ENCODE measurements around the gene SP2. TPM values are rescaled to one million over a fixed set of nuclear protein-coding genes. Genes with fewer than 3 reads are reported as not detected.

Gene SP2
- total RNA-seq, 2 experiments from 2014 or later = 18.1 to 18.8 TPM

DNA sequence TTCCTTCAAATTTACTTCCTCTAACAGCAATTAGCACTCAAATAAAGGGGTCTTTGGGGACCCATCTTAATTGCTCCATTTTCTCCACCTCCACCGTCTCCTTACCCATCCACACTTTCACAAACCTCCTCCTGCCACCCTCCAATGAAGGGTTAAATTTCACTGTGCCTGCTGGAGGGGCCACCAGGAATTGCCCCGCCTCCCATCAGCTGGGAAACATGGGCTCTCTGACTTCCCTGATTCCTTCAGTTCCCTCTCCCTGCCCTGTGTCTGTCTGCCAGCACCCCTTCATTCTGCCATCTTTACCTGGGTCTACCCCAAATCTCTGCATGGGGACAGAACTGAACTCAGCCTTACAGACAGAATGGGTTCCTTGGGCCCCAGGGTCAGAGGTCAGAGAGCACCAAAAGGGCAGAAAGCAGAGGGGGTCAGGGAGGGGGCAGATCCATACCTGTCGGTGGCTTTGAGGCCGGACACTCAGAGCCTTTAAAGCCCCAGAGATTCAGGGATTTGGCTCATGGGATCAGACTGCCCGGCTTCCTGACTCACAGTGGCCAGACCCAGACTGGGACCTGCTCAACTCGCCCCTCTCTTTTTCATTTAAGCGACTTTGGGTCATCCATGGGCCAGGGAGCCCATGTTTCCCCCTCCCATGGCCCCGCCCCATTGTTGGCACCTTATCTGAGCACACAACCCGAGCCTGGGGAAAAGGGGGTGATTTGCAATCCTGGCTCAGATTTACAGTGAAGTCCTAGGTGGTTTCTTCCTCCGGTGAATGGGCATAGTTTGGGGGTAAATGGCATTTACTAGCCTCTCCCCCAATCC lies 17.6 kb upstream of the SP2 start:
- Mint-ChIP-seq H3K4me1 (peaks cover 5% of the 10 kb centered on the region), H3K4me3 (no peak overlapping the region), H3K27me3 (peaks cover 22% of the 10 kb centered on the region), H3K36me3 (no peaks in the 10 kb centered on the region), H3K27ac (no peak overlapping the region), H3K9me3 (no peaks in the 10 kb centered on the region)
- DNase-seq = no peak

DNA sequence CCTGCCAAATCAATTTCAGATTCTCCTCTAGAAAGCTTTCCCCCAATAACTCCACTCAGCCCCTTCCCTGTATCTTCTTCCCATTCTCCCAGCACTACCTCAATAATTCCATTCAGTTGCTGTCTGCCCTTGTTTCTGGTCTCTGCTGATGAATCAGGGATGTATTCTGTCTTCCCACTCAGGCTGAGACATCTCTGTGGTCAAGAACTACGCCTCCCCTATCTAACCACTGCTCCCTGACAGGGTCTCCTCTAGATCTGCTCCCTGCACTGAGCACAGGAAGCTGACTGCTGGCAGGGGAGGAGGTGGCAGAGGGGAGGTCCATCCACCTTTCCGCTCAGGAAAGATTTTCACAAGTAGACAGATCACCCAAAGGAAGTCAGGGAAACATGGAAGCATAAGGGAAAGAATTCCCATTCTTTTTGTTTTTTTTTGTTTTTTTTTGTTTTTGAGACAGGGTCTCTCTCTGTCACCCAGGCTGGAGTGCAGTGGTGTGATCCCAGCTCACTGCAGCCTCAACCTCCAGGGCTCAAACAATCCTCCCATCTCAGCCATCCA lies 16.9 kb upstream of the SP2 start:
- Mint-ChIP-seq H3K36me3 (no peaks in the 10 kb centered on the region), H3K27me3 (peaks cover 15% of the 10 kb centered on the region), H3K27ac (no peak overlapping the region), H3K9me3 (no peaks in the 10 kb centered on the region), H3K4me1 (peaks cover 8% of the 10 kb centered on the region), H3K4me3 (no peak overlapping the region)
- no peak for DNase-seq

DNA sequence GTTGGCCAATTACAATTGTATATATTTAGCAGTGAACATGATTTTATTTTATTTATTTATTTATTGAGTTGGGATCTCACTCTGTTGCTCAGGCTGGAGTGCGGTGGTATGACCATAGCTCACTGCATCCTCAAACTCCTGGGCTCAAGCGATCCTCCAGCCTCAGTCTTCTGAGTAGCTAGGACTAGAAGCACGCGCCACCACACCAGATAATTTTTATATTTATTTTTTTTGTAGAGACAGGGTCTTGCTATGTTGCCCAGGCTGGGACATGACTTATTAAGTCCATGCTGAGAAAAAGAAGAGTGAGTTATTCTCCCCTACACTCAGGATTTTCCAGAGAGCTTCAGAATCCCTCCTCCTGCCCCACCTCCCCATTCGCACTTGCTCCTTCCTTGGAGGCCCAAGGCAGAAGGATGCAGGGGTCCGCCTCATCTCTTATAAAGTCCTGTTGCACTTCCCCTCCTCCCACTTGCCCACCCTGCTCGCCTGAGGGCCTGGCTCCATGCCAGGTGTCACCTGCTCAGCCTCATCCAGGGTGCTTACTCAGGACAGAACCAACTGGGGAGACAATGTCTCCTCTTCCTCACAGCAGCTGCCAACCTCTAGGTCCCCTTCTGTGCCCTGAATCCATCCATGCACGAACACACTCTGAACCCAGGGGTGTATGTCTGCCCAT lies 16.1 kb upstream of the SP2 start:
- peaks cover 7% of the 10 kb centered on the region for H3K27me3 Mint-ChIP-seq
- DNase-seq = no peak
- peaks cover 13% of the 10 kb centered on the region for H3K4me1 Mint-ChIP-seq
- no peak overlapping the region for H3K27ac Mint-ChIP-seq
- no peak overlapping the region for H3K4me3 Mint-ChIP-seq
- no peaks in the 10 kb centered on the region for H3K36me3 Mint-ChIP-seq
- no peaks in the 10 kb centered on the region for H3K9me3 Mint-ChIP-seq

GRCh38 chr17:47882247-47882646 lies 13.8 kb upstream of the SP2 start:
- Mint-ChIP-seq H3K36me3 (no peaks in the 10 kb centered on the region), H3K9me3 (no peaks in the 10 kb centered on the region), H3K27ac (no peak overlapping the region), H3K4me1 (peaks cover 23% of the 10 kb centered on the region), H3K4me3 (no peak overlapping the region), H3K27me3 (no peaks in the 10 kb centered on the region)
- DNase-seq = no peak

DNA sequence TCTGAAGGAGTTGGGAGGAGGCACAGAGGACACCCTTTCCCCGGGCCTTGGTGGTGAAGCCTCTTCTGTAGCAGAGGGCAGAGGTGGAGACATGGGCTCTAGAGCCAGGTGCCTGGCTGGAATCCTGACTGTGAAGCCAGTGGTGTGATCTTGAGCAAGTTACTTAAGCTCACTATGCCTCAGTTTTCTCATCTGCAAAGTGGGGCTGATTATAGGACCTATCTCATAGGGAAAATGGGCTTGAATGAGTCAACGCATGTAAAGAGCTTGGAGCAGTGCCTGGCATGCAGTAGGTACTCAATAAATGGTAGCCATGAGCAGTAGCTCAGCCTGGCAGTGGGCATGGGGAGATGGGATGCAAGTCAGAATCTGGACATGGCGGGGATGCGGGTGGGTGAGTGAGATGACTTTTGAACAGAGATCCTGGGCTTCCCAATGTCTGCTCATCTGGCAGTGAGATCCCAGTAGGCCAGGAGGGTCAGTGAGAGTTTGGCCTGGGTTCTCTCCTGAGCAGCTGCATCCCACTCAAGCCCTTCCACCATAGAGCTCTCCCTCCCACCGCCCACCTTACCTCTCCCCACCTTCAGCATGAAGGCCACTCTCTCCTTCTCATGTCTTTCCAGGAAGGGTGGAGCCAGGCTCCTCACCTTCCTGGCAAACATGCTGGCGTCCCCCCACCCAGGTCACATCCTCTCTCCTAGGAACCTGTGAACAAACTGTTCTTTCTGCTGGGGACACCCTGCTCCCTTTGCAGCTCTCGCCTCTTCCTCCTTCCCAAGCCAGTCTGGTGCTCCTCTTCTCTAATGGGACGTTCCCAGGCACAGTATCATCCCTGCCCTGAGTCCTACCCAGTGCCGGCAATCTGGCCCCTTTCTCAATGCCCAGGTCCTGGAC lies 13.1 kb upstream of the SP2 start:
- no peaks in the 10 kb centered on the region for H3K27me3 Mint-ChIP-seq
- H3K9me3 Mint-ChIP-seq = no peaks in the 10 kb centered on the region
- H3K4me3 Mint-ChIP-seq = no peak overlapping the region
- no peak overlapping the region for H3K27ac Mint-ChIP-seq
- DNase-seq = no peak
- no peaks in the 10 kb centered on the region for H3K36me3 Mint-ChIP-seq
- peaks cover 23% of the 10 kb centered on the region for H3K4me1 Mint-ChIP-seq

DNA sequence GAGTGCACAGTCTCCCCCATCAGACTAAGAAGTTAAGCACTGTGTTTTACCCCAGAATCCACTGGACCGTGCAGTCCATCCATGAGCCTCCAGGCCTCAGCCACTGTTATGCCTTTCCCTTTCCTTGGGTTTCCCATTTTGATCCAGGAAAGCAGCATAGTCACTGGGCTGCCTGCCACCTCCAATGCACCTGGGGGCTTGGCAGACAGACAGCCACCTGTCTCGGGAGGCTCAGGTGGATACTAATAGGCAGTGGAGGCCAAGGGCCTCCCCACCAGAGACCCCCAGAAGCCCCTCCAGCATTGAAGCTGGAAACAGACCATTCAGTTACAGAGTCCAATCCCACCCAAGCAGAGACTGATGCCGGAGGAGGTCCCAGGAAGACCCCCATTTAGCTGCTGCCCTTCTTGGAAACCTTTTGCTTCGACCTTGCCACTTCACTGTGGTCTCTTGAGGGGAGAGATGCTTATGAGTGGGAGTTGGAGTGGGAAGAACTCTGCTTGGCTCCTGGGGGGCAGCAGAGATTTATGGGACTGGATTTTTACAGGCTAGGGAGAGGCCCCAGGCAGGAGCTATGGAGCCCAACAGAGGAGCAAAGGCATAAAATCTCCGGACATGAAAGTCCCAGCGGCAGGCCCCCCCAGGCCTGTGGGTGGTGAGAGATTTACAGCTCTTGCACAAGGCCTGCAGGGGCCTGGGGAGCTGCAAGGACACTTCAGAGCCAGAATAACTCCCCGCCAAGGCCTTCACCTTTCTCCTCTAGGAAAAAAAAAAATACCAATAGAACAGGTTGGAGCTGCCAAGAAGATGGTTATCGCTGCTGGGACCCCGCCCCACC lies 12.2 kb upstream of the SP2 start:
- no peaks in the 10 kb centered on the region for H3K27me3 Mint-ChIP-seq
- no peak overlapping the region for H3K4me3 Mint-ChIP-seq
- H3K9me3 Mint-ChIP-seq = no peaks in the 10 kb centered on the region
- H3K36me3 Mint-ChIP-seq = no peaks in the 10 kb centered on the region
- no peak for DNase-seq
- H3K4me1 Mint-ChIP-seq = peaks cover 23% of the 10 kb centered on the region
- no peak overlapping the region for H3K27ac Mint-ChIP-seq

DNA sequence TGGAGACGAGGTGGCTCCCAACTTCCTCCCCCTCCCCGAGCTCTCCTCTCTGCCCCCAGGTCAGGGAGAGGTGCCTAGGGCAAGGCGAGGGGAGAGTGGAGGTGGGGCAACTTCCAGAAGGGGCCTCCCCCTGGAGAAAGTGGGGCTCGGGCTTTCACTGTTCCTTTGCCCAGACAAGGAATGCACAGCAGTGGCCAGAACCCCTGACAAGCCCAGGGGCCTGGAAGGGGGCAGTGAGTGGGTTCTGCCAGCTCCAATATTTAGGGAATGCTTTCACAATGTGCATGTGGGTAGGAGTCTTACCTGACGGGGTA lies 11.7 kb upstream of the SP2 start:
- no peak overlapping the region for H3K27ac Mint-ChIP-seq
- peaks cover 20% of the 10 kb centered on the region for H3K4me1 Mint-ChIP-seq
- no peaks in the 10 kb centered on the region for H3K27me3 Mint-ChIP-seq
- H3K9me3 Mint-ChIP-seq = no peaks in the 10 kb centered on the region
- no peak for DNase-seq
- H3K36me3 Mint-ChIP-seq = no peaks in the 10 kb centered on the region
- no peak overlapping the region for H3K4me3 Mint-ChIP-seq

- no peak for DNase-seq
- H3K4me1 Mint-ChIP-seq = peaks cover 20% of the 10 kb centered on the region
- H3K27ac Mint-ChIP-seq = no peak overlapping the region
- peaks cover 1% of the 10 kb centered on the region for H3K36me3 Mint-ChIP-seq
- H3K4me3 Mint-ChIP-seq = no peak overlapping the region
- no peaks in the 10 kb centered on the region for H3K9me3 Mint-ChIP-seq
- H3K27me3 Mint-ChIP-seq = no peaks in the 10 kb centered on the region
Measured at GRCh38 chr17:47884905-47885730, 10.9 kb upstream of the SP2 start.

GRCh38 chr17:47888293-47888692 lies 7.7 kb upstream of the SP2 start:
- no peak overlapping the region for H3K27ac Mint-ChIP-seq
- DNase-seq = no peak
- no peak overlapping the region for H3K4me3 Mint-ChIP-seq
- H3K36me3 Mint-ChIP-seq = peaks cover 2% of the 10 kb centered on the region
- no peaks in the 10 kb centered on the region for H3K9me3 Mint-ChIP-seq
- no peaks in the 10 kb centered on the region for H3K27me3 Mint-ChIP-seq
- peaks cover 24% of the 10 kb centered on the region for H3K4me1 Mint-ChIP-seq

GRCh38 chr17:47889734-47890529 lies 6.1 kb upstream of the SP2 start:
- H3K36me3 Mint-ChIP-seq = peaks cover 2% of the 10 kb centered on the region
- H3K4me3 Mint-ChIP-seq = no peak overlapping the region
- peak; percentile 84 for DNase-seq

GRCh38 chr17:47891545-47892088 lies 4.4 kb upstream of the SP2 start:
- Mint-ChIP-seq H3K27ac (peak overlapping the region; percentile 39), H3K27me3 (no peaks in the 10 kb centered on the region), H3K4me1 (peaks cover 18% of the 10 kb centered on the region), H3K4me3 (no peak overlapping the region), H3K36me3 (peaks cover 2% of the 10 kb centered on the region), H3K9me3 (no peaks in the 10 kb centered on the region)
- DNase-seq = no peak

More at GRCh38 chr17:47889734-47890529, 6.1 kb upstream of the SP2 start:
- Mint-ChIP-seq H3K4me1 (peaks cover 28% of the 10 kb centered on the region), H3K27me3 (no peaks in the 10 kb centered on the region), H3K27ac (no peak overlapping the region), H3K9me3 (no peaks in the 10 kb centered on the region)

GRCh38 chr17:47894498-47895346 lies 1.3 kb upstream of the SP2 start:
- H3K4me1 Mint-ChIP-seq = peaks cover 36% of the 10 kb centered on the region
- no peak for DNase-seq

More at GRCh38 chr17:47894498-47895346, 1.3 kb upstream of the SP2 start:
- peaks cover 14% of the 10 kb centered on the region for H3K36me3 Mint-ChIP-seq
- no peaks in the 10 kb centered on the region for H3K9me3 Mint-ChIP-seq
- H3K4me3 Mint-ChIP-seq = peak overlapping the region; percentile 86
- H3K27me3 Mint-ChIP-seq = no peaks in the 10 kb centered on the region
- H3K27ac Mint-ChIP-seq = peak overlapping the region; percentile 96
